GM12878 (cell line): ENCODE results near the gene GAS2L2. TPM values are rescaled to one million over a fixed set of nuclear protein-coding genes. Genes with fewer than 3 reads are reported as not detected.

ENCODE experiments used
- ATAC-seq: fragments of 200-7000 bp; cut with Tn5 transposase; 3 replicates; pipeline ENCODE4 v1.9.1; 2020; ENCODE audit warnings: mild to moderate bottlenecking, moderate library complexity
- BruUV-seq: library from RNA; stranded (reverse); fragments of 400-500 nt; replicated peaks from 2 replicates; lab custom pipeline; 2021; lab: Mats Ljungman, UMichigan
- CTCF ChIA-PET: fragments of 300-600 bp; sonication (Branson Sonifier 250); formaldehyde crosslinking; extraction: SDS; loops from one replicate; lab custom pipeline; 2021; ENCODE audit warnings: inconsistent platforms; lab: Yijun Ruan, JAX
- POLR2A ChIA-PET: fragments of 350-600 bp; formaldehyde crosslinking; extraction: SDS; loops from one replicate; lab custom pipeline; 2021; ENCODE audit warnings: inconsistent platforms; lab: Charles Lee
- RAD21 ChIA-PET: fragments of 300-600 bp; sonication (Branson Sonifier 250); formaldehyde crosslinking; loops from one replicate; lab custom pipeline; 2023; ENCODE audit warnings: antibody characterized with exemption; ENCODE audit not compliant: unreplicated experiment; lab: Charles Lee
- SMC1A ChIA-PET: fragments of 300-600 bp; sonication (Branson Sonifier 250); formaldehyde crosslinking; loops from one replicate; lab custom pipeline; 2023; ENCODE audit not compliant: unreplicated experiment, uncharacterized antibody; lab: Charles Lee
- DNase-seq: peaks from one replicate; pipeline ENCODE4 v3.0.0-alpha.2; 2011; ENCODE audit warnings: low read depth, low spot score
- FAIRE-seq: peaks from 3 replicates; lab custom pipeline; 2011; peaks lifted over from hg19 to GRCh38; lab: Jason Lieb, UNC
- H2AFZ ChIP-seq: 2 replicates; pipeline ENCODE4 v1.6.0; 2011; ENCODE audit warnings: low read depth, low read length, control low read depth; ENCODE audit not compliant: control insufficient read depth
- H3K27ac ChIP-seq: 2 replicates; pipeline ENCODE4 v1.5.1; 2011; ENCODE audit warnings: control low read depth; ENCODE audit not compliant: control insufficient read depth, insufficient read depth
- H3K27me3 ChIP-seq, 2 experiments: replicated peaks in 1 of 2; 2 replicates each; pipeline versions ENCODE4 v1.6.0 to v1.6.1; 2011; ENCODE audit warnings: low read length in 1 of 2; ENCODE audit not compliant: control insufficient read depth in 2 of 2, insufficient read depth in 2 of 2
- H3K36me3 ChIP-seq, 2 experiments: 2 replicates each; pipeline ENCODE4 v1.5.1; 2011; ENCODE audit warnings: low read length in 1 of 2; ENCODE audit not compliant: control insufficient read depth in 2 of 2, insufficient read depth in 2 of 2
- H3K4me1 ChIP-seq: 2 replicates; pipeline ENCODE4 v1.6.1; 2011; ENCODE audit warnings: mild to moderate bottlenecking, low read length, moderate library complexity, mixed read lengths; ENCODE audit not compliant: control insufficient read depth, insufficient read depth
- H3K4me2 ChIP-seq: 2 replicates; pipeline ENCODE4 v1.6.0; 2011; ENCODE audit warnings: control low read depth; ENCODE audit not compliant: control insufficient read depth, insufficient read depth
- H3K4me3 ChIP-seq: fragments of 200-600 bp; sonication (generic); 2 replicates; pipeline ENCODE4 v1.5.1; 2016
- H3K79me2 ChIP-seq: 2 replicates; pipeline ENCODE4 v1.6.0; 2011; ENCODE audit warnings: low read length; ENCODE audit not compliant: control insufficient read depth, insufficient read depth
- H3K9ac ChIP-seq: 2 replicates; pipeline ENCODE4 v1.8.0; 2011; ENCODE audit warnings: low read length, control low read depth, mixed read lengths; ENCODE audit not compliant: control insufficient read depth, insufficient read depth
- H3K9me3 ChIP-seq: replicated peaks from 3 replicates; pipeline ENCODE4 v1.5.1; 2011; ENCODE audit warnings: mild to moderate bottlenecking, low read length; ENCODE audit not compliant: control insufficient read depth, insufficient read depth
- H4K20me1 ChIP-seq: 2 replicates; pipeline ENCODE4 v1.6.0; 2011; ENCODE audit not compliant: control insufficient read depth, insufficient read depth
- IKZF2 ChIP-seq, 2 experiments: fragments of 450-650 bp; IDR thresholded peaks; 2 replicates each; pipeline ENCODE4 v1.6.1; 2017; ENCODE audit warnings: mild to moderate bottlenecking in 2 of 2, moderate library complexity in 2 of 2
- PAX5 ChIP-seq: IDR thresholded peaks from 2 replicates; pipeline ENCODE4 v1.6.1; 2011; ENCODE audit warnings: low read depth, low read length, borderline replicate concordance
- PAX8 ChIP-seq: fragments of 450-650 bp; IDR thresholded peaks from 2 replicates; pipeline ENCODE4 v1.6.1; 2017; ENCODE audit warnings: mild to moderate bottlenecking, moderate library complexity
- RAD21 ChIP-seq: IDR thresholded peaks from 2 replicates; pipeline ENCODE4 v1.6.1; 2011; ENCODE audit warnings: mild to moderate bottlenecking, low read depth, low read length, moderate library complexity; ENCODE audit not compliant: insufficient read depth
- RB1 ChIP-seq: fragments of 450-650 bp; formaldehyde crosslinking; IDR thresholded peaks from 2 replicates; pipeline ENCODE4 v1.6.1; 2017; ENCODE audit warnings: mild to moderate bottlenecking, borderline replicate concordance
- RCOR1 ChIP-seq: conservative IDR thresholded peaks from 2 replicates; pipeline ENCODE4 v1.6.1; 2012; ENCODE audit warnings: low read depth, low read length, improper control_type of control experiment
- STAT3 ChIP-seq: IDR thresholded peaks from 2 replicates; pipeline ENCODE4 v1.6.1; 2011; ENCODE audit warnings: low read depth, low read length, improper control_type of control experiment
- TBL1XR1 ChIP-seq: IDR thresholded peaks from 2 replicates; pipeline ENCODE4 v1.6.1; 2012; ENCODE audit warnings: low read depth, low read length, improper control_type of control experiment
- WGBS: methylation state at CpG from one replicate; pipeline ENCODE4 v1.1.6; 2016; ENCODE audit warnings: low lambda C conversion rate; ENCODE audit not compliant: insufficient replicate concordance, insufficient coverage; ENCODE audit errors: missing lambda C conversion rate; 5-methylcytosine and 5-hydroxymethylcytosine counted together
- in situ Hi-C: fragments of 300-500 bp; cut with MboI; formaldehyde crosslinking; loops from 9 replicates; pipeline ENCODE4 v1.14.3; 2018; ENCODE audit warnings: mixed read lengths
- intact Hi-C: fragments of 100-400 bp; cut with micrococcal nuclease; formaldehyde crosslinking; loops from one replicate; pipeline ENCODE4 v1.14.2; 2022; ENCODE audit not compliant: unreplicated experiment
- polyA plus RNA-seq, 11 experiments: library from polyadenylated mRNA; depleted of rRNA in 4 of 11; unstranded in 6 of 11; stranded (reverse) in 5 of 11; fragments of >200 nt; fragmentation: Nextera tagmentation in 4 of 11; fragmentation: Illumina TruSeq in 1 of 11; extraction: Ambion mirVana in 4 of 11; extraction: Trizol in 1 of 11; gene quantifications; 1 replicate in 1 of 11; 2 replicates in 10 of 11; pipeline versions ENCODE4 v1.2.1 to v1.2.3, GENCODE V29; 2011 to 2016; ENCODE audit warnings: inconsistent platforms in 2 of 11, missing spikeins in 2 of 11, low read depth in 1 of 11
- total RNA-seq, 4 experiments: library from RNA; depleted of rRNA in 3 of 4; stranded (reverse); fragments of >200 nt in 3 of 4; fragmentation: Illumina TruSeq in 1 of 4; extraction: Trizol in 1 of 4; gene quantifications; 2 replicates each; pipeline versions ENCODE4 v1.2.1 to v1.2.3, GENCODE V29; 2013 to 2021

GAS2L2 gene
- total and polyA plus RNA-seq, 10 of the 15 experiments (the other 5 are each of a cell fraction or from before 2014, with no cell fraction given) = 0.01 TPM; not detected in 9

DNA sequence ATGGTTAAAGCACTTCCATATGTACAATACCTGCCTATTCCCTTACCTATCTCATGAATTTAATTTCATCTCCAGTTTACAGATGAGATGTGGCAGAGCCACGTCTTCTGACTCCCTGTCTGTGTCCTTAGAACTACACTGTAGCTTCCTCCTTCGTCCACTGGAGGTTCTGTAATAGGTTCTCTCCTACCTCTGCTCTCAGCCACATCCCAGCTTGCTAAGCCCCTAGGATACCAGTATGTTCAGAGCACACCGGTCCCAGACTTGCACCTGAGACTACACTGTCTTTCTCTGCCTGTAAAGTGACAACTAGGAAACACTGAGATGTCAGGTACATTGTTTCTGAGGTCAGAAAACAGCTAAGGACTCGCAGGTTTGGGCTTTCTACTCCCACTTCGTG, 25.4 kb downstream of the GAS2L2 start:
- BruUV-seq = no TSS peak
- no peak overlapping the region for H3K27ac ChIP-seq
- H3K4me2 ChIP-seq = no peak overlapping the region
- ChIA-PET CTCF (interaction anchor here (0.7 to 3.1 kb wide), 2 partner anchors 20 to 557 kb away, joined by 3 to 11 read pairs; no protein-coding TSS in a partner anchor), RAD21 (no interaction called here), SMC1A (interaction anchor here (1.2 kb wide), 1 partner anchor 10 kb away, joined by 3 read pairs; no protein-coding TSS in a partner anchor), POLR2A (no interaction called here)
- ATAC-seq (no peak), DNase-seq (no peak), FAIRE-seq (no peak)
- H3K79me2 ChIP-seq = no peaks in the 10 kb centered on the region
- no peak overlapping the region for H3K9ac ChIP-seq
- peaks cover 3 to 5% of the 10 kb centered on the region in 2 experiments; a peak in 3 of 4 replicates for H3K36me3 ChIP-seq
- in situ Hi-C loops (no loop called here), intact Hi-C loops (no loop called here)
- H2AFZ ChIP-seq = no peak overlapping the region
- no peaks in the 10 kb centered on the region for H3K9me3 ChIP-seq
- WGBS = 86% methylated on average over 5 of the region's 5 CpGs
- TF ChIP-seq IKZF2 (IDR thresholded peaks at IDR 0.05) (no peak), PAX5 (no peak), RB1 (no peak), PAX8 (no peak), STAT3 (no peak)
- no peak overlapping the region for H3K4me3 ChIP-seq
- no peaks in the 10 kb centered on the region for H4K20me1 ChIP-seq
- H3K4me1 ChIP-seq = no peaks in the 10 kb centered on the region
- no peaks in the 10 kb centered on the region for H3K27me3 ChIP-seq

DNA sequence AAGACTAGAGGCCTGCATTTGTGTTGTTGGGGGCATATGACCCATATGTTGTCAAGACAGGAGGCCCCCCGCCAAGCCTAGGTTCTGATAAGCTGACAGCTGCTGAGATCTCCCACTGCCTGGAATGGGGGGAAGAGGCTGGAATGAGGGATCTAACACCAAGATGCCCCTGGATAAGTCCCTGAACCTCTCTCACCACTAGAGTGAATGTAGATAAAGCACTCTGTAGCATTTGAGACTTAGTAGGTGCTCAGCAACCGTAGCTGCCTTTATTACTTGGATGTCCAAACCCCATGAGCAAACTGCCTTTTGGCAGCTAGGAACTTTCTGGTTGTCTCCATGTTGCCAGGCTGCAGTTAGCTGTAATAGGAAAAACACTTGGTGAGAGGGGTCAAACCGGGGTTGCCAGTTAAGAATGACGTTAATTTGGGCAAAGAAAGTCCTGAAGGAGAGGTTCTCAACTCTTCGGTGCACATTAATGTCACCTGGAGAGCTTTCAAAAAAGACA, 26.0 kb downstream of the GAS2L2 start:
- no peaks in the 10 kb centered on the region for H3K27me3 ChIP-seq
- no peaks in the 10 kb centered on the region for H4K20me1 ChIP-seq
- no peaks in the 10 kb centered on the region for H3K79me2 ChIP-seq
- no TSS peak for BruUV-seq
- no peak overlapping the region for H3K4me3 ChIP-seq
- no peak overlapping the region for H3K4me2 ChIP-seq
- RAD21 ChIA-PET = no interaction called here
- TF ChIP-seq TBL1XR1 (no peak), RCOR1 (no peak), RAD21 (no peak)
- POLR2A ChIA-PET = no interaction called here
- 98% methylated on average over 5 of the region's 5 CpGs for WGBS
- SMC1A ChIA-PET = interaction anchor here (1.2 kb wide), 1 partner anchor 10 kb away, joined by 3 read pairs; no protein-coding TSS in a partner anchor
- intact Hi-C loops = no loop called here
- H3K36me3 ChIP-seq = peaks cover 3 to 5% of the 10 kb centered on the region in 2 experiments; a peak in 3 of 4 replicates
- FAIRE-seq (no peak), DNase-seq (no peak), ATAC-seq (no peak)
- CTCF ChIA-PET = interaction anchor here (3.1 kb wide), 1 partner anchor 21 kb away, joined by 11 read pairs; no protein-coding TSS in a partner anchor
- in situ Hi-C loops = no loop called here
- no peak overlapping the region for H3K9ac ChIP-seq
- H3K9me3 ChIP-seq = no peaks in the 10 kb centered on the region
- no peak overlapping the region for H3K27ac ChIP-seq
- H3K4me1 ChIP-seq = no peaks in the 10 kb centered on the region
- no peak overlapping the region for H2AFZ ChIP-seq
